ENCODE measurements around the gene KPNB1.

Gene KPNB1

DNA sequence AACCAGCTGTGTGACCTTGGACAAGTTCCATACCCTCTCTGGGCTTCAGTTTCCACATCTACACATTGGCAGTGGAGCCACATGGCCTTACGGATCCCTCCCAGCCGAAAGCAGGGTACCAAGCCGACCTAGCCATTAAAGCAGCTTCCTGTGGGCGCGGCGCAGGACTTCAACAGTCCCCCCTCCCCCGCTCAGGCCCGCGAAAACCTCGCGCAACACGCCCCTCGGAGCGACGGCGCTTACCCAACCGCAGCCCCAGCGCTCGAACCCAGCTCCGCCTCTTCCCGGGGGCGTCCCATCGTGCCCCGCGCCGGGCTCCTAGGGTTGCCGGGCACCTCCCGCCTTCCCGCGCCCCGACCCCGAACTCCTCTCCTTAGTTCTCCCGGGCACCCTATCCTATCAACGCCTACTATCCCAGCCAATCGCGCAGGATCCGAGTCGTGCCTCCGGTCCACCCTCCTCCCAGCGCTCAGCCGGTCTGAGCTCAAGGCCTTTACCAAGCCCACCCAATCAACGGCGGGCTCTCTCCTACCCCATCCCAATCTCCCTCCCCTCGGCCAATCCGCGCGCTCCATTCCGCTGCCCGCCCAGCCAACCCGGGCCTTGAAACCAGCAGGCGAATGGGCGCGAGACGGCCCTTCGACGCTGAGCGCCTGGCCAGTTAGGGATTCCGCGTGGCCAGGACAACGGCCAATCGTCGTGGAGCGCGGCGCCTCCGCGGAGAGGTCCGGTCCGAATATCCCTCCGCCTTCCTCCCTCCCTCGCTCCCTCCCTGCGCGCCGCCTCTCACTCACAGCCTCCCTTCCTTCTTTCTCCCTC lies at the start of gene KPNB1:
KPNB1 (plus strand) TSS at position 767 of the 819 bp plus-strand sequence. CDS start 326 bp downstream, outside the sequence.
- DNase-seq (ENCODE audit: insufficient read length, low spot score) (peak; percentile 99), FAIRE-seq (peak; percentile 99)

DNA sequence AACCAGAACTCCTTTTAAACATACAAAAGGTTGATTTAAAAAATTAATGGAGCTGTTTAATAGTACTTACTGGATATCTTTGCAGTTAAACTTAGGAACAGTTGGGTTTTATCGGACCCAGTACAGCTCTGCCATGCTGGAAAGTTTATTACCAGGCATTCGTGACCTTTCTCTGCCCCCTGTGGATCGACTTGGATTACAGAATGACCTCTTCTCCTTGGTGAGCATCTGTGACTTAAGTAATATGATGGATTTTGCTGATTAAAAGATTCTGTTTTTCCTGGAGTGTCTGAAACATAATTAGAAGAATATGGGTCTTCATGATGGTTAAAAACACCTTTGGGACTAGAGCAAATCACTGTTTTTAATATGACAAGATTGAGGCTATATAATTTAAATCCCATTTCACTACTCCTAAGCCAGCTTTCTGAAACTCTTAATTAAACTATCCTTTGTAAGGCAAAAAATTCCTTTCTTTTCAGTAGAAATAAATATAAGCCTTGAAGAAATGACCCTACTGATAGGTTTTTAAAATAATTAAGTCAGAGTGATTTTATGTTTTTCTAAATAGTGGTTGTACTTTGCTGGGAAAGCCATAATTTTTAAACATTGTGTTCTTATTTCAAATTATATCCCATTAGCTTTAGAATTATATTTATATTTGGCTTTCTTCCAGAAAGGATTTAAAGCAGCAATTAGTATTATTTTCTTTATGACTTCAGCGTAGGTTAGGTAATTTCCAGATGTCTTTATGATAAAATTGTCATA lies 45.7 kb upstream of the KPNB1 start:
- DNase-seq (ENCODE audit: insufficient read length, low spot score): no peak
- peak; percentile 46 for FAIRE-seq

DNA sequence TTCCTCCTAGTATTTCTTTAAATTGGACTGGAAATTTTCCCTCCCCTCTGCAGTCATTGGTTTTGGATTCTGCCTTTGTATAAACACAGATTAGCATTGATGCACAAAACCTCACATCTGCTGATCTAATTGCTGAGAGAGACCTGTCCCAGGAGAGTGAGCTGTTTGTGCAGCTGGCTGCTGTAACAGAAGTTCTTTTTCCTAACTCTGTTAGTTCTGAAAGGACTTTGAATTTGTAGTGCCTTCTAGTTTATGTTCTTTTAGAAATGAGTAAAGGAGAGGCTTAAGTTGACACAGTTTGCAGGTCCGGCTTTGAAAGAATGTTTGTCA lies 45.2 kb upstream of the KPNB1 start:
- FAIRE-seq (no peak), DNase-seq (ENCODE audit: insufficient read length, low spot score) (no peak)

DNA sequence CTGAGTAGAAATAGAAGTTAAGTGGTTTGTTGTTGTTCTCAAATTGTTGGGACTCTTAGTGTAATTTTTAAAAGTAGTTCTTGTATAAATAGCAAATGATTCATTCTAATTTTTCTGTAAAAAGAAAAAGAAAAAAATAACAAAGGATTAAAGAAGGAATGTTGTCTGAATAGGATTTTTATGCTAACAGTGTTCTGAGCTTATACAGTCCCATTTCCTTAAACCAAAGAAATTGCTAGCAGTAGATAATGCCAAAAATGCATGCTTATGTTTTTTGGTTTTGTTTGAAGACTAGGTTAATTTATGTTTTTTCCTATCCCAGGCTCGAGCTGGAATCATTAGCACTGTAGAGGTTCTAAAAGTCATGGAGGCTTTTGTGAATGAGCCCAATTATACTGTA lies 44.7 kb upstream of the KPNB1 start:
- no peak for FAIRE-seq
- no peak for DNase-seq (ENCODE audit: insufficient read length, low spot score)

DNA sequence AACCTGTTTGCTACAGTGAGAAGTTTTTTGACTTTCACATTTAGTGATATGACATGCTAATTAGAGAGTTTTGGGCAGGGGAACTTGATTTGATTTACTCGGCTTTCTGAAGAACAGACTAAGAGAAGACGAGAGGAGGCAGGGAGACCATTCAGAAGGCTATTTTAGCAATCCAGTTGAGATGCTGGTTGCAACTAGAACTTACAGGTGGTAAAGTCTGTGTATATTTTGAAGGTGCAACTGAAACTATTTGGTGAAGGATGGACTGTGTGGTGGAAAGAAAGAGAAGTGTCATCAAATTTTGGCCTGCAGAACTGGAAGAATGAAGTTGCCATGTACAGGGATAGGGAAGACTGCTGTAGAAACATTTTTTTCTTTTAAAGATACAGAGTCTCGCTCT lies 42.2 kb upstream of the KPNB1 start:
- DNase-seq (ENCODE audit: insufficient read length, low spot score) (no peak), FAIRE-seq (peak; percentile 16)

DNA sequence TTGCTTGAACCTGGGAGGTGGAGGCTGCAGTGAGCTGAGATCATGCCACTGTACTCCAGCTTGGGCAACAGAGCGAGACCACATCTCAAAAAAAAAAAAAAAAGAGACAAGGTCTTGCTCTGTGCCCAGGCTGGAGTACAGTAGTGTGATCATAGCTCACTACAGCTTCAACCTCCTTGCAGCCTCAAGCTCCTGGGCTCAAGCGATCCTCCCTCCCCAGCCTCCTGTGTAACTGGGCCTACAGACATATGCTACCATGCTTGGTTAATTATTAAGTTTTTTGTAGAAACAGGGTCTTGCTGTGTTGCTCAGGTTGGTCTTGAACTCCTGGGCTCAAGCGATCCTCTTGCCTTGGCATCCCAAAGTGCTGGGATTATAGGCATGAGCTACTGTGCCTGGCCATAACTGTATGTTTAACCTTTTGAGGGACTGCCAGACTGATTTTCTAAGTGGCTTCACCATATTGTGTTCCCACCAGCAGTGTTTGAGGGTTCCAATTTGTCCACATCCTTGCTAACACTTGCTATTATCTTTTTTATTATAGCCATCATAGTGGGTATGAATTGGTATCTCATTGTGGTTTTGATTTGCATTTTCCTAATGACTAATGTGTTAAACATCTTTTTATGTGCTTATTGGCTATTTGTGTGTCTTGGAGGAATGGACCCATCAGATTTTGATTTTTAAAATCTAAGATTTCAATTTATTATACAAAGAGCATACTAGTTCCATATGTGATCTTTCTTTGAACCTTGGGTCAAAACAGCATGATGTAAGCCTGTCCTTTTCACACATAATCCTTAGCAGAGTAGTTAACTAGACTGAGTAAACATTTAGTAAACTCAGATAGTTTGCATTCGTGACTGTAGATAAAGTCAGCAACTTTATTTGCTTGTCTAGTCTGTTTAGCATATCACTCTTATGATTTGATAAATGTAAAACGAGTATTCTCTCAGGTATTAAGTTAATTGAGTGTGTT lies 38.1 kb upstream of the KPNB1 start:
- no peak for DNase-seq (ENCODE audit: insufficient read length, low spot score)
- FAIRE-seq: no peak

DNA sequence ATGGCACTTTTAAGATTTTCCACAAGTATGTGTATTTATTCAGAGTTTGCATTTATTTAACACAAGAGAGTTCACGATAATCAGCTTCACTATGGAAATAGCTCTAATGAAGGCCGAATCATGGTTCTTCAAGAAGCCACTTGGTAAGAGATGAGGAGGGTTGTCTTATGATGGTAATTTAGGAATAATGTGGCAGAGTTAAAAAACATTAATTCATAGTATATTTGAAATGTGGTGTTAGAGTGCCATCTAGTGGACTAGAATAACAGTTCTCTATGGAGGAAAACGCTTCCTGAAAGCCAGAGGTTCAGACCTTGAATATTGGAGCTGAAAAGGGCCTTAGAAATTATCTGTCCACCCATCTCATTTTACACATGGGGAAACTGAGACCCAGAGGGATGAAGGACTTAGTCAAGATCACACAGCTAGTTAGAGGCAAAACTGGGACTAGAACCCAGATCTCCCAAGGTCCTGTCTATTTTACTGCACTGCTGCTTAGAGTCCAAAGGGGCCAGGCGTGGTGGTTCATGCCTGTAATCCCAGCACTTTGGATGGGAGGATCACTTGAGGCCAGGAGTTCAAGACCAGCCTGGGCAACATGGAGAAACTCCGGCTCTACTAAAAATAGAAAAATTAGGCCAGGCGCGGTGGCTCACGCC lies 33.8 kb upstream of the KPNB1 start:
- DNase-seq (ENCODE audit: insufficient read length, low spot score) (peak; percentile 64), FAIRE-seq (peak; percentile 4)

DNA sequence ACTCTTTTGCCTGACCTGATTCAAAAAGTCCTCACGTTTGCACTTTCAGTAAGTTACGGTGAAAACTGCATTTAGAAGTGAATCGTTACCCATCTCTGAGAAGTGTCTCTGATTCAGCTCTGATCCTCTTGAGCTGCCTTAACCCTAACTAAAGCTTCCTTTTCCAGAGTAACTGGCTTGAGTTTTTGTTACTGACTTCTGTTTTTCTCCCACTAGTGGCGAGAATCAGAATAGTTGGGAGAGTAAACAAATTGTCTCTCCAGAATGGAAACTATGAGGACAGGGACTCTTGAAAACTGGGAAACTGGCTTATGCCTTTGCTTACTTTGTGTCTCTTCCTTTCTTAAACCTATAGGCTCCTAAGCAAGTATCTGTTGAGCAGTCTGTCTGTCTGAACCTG lies 31.3 kb upstream of the KPNB1 start:
- FAIRE-seq: no peak

DNA sequence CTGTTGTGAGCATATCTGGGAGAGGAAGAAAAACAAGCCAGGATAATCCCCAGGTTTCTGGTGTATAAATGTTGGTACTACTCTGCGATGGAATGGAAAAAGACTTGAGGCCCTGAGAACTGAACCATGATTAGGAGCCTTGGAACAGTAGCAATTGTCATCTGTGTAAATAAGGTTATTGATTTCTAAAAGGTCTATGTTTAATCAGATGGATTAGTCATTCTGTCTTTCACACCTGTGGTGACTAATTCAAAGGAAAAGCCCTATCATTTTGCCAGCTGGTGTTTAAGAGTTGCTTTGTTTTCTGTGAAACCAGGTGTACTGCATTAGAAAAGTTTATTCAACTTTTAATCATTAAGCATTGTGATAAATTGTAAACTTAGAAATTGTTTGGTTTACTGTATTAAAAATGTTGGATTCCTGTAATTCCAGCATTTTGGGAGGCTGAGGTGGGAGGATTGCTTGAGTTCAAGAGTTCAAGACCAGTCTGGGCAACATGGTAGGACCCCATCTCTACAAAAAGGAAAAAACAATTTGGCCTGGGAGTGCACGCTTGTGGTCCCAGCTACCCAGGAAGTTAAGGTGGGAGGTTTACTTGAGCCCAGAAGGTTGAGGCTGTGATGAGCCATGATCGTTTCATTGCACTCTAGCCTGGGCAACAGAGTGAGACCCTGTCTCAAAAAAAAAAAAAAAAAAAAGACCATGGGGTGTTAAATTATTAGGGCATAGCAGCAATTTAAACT lies 29.0 kb upstream of the KPNB1 start:
- DNase-seq (ENCODE audit: insufficient read length, low spot score) (no peak), FAIRE-seq (no peak)

More for the DNA sequence above, 31.3 kb upstream of the KPNB1 start:
- no peak for DNase-seq (ENCODE audit: insufficient read length, low spot score)

DNA sequence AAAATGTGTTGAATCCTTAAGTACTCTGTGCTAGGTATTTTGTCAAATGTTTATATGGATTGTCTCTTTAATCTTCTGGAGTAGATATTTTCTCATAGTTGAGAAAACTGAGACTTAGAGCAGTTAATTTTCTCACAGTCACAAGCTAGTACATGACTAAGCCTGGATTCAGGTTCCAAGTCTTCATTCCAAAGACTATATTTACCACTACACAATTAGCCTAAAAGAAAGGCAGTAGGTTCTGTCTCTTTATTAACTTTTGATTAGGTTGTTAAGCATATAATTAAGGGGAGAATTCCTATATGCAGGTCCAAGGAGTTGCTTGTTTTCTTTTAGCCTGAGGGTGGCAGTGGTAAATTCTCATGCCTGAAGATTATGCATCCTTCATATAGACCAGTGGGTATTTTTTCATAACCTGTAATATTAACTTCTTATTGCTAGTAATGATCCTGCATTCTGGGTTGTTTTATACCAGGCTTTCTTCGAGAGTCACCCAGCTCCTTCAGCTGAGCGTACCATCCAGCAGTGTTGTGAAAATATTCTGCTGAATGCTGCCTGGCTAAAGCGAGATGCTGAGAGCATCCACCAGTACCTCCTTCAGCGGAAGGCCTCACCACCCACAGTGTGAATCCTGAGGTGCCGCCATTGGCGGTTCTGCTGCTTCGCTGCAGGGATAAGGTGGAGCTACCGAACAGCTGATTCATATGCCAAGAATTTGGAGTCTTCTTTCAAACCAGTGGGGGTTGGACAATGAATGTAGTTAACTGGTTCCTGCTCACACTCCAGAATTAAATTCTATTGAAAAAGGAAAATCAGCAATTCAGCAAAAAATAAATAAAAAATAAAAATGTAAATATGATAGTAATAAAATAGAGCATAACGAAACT lies 28.2 kb upstream of the KPNB1 start:
- DNase-seq (ENCODE audit: insufficient read length, low spot score) (peak; percentile 95), FAIRE-seq (peak; percentile 99)

DNA sequence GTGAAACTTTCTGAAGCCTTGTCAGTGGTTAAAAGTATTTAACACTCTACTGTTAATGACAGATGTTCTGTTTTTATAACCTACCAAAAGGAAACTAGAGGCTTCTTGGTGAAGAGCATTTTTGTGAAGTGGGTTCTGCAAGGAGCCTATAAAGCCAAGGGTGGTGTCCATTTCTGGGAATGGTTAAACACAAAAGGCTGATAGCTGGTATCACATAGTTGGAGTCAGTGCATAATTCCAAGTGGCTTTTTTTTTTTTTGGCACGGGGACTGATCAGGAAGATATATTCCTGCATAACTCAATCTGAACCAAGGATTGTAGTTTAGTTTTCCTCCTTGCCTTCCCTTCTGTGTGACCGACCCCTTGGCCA lies 27.6 kb upstream of the KPNB1 start:
- FAIRE-seq (no peak), DNase-seq (ENCODE audit: insufficient read length, low spot score) (no peak)

DNA sequence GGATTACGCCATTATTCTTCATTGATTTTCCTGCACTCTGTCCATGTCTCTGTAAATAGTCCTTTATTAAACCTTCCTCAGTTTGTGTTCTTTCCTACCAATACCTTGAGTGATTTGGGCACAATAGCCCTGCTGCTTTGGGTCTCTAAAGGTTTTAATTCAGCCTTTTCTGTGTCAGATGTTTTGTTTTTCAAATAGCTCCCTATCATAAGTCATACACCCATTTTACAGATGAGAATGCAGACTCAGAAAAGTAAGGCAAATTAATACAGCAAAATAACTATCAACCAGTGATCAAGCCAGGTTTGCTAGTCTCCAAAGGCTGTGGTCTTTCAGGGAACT lies 25.0 kb upstream of the KPNB1 start:
- DNase-seq (ENCODE audit: insufficient read length, low spot score): no peak
- FAIRE-seq: no peak

DNA sequence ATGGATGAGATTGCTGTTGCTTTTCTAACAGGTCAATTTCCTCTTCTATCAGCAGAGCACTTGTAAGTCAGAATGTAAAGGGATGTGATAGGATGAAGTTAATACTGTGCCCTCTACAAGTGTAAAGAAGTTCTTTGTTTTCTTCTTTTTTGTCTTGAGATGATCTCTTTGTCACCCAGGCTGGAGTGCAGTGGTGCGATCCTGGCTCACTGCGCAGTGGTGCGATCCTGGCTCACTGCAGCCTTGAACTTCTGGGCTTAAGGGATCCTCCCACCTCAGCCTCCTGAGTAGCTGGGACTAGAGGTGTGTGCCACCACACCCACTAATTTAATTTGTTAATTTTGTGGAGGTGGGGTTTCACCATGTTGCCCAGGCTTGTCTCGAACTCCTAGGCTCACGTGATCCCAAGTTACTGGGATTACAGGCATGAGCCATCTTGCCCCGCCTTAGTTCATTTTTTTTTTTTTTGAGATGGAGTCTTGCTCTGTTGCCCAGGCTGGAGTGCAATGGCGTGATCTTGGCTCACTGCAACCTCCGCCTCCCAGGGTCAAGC lies 21.6 kb upstream of the KPNB1 start:
- DNase-seq (ENCODE audit: insufficient read length, low spot score) (no peak), FAIRE-seq (no peak)

DNA sequence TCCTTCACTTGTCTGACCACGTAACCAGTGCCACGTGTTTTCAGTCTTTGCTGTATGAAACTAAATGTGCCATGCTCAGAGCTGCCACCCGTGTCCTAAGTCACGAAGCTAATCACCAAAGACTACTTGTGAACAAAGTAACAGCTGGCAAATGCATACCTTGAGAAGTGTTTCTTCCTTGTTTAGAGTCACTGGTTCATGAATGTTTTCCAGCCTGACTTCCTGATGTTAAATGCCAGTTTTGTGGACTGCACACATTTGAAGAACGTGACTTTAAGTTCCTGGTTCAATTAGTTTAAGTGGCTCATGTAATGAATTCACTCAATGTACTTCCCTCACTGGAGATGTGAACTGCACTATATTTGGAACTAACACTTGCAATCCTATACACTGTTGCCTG lies 19.9 kb upstream of the KPNB1 start:
- DNase-seq (ENCODE audit: insufficient read length, low spot score) (no peak), FAIRE-seq (peak; percentile 36)

DNA sequence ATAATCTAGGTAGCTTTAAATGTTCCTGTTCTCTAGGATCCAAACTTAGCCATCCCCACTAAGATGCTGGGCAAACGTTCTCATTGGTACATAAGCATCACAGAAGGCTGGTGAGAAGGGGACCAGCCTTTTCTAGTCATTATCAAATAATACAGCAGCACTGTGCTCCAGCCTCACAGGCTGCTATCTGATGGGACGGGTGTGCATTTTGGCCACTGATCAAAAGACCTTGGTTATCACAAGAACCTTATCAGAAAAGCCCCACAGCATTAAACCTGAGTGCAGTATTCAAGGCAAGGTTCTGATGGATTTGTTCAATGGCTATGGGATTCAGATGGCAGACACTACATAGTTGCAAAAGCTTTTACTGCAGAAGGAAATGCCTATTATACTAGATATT lies 19.1 kb upstream of the KPNB1 start:
- no peak for DNase-seq (ENCODE audit: insufficient read length, low spot score)
- no peak for FAIRE-seq

DNA sequence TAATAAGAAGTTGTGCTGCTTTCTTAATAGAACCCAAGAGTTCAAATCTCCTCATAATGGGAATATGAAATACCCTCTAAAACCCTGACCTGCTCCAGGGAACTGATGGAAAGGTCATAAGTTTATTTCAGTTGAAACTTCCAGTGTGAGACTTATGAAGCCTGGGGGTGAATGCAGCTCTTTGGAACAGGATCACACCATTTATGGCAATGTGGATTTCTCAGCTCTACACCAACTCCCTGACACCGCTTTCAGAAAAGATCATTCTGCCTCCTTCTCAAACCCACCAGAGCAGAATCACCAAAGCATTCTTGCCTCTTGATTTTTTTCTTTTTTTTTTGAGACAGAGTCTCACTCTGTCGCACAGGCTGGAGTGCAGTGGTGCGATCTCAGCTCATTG lies 16.7 kb upstream of the KPNB1 start:
- DNase-seq (ENCODE audit: insufficient read length, low spot score): no peak
- FAIRE-seq: no peak

DNA sequence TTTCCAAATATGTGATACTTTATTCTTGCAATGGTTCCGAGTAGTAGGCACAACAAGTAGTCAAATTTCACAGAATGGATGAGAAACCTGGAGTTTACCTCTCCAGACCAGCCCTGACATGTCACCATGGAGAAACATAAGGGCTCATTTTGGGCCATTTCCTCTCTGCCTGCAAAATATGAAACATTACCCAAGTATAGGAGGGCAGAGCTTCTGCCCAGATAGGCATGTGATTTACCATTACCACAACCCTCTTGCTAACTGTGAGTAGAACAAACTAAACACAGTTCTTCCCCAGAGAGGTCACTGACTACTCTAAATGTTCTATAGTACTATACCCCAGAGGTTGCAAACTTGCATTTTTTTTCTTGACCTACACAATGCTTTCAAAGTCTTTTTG lies 15.7 kb upstream of the KPNB1 start:
- DNase-seq (ENCODE audit: insufficient read length, low spot score): no peak
- FAIRE-seq: no peak

DNA sequence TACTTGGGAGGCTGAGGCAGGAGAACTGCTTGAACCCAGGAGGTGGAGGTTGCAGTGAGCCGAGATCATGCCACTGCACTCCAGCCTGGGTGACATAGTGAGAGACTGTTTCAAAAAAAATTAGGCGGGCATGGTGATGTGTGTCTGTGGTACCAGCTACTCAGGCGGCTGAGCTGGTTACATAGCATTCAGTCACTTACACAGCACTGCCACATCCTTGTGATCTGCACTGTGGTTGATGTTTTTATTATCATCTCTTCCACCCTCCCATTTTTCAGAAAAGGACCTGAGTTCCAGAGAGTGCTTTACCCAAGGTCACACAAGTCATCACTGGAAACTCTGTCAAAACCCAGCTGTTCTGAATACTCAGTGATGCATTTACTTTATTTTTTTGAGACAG lies 14.8 kb upstream of the KPNB1 start:
- DNase-seq (ENCODE audit: insufficient read length, low spot score): no peak
- no peak for FAIRE-seq

DNA sequence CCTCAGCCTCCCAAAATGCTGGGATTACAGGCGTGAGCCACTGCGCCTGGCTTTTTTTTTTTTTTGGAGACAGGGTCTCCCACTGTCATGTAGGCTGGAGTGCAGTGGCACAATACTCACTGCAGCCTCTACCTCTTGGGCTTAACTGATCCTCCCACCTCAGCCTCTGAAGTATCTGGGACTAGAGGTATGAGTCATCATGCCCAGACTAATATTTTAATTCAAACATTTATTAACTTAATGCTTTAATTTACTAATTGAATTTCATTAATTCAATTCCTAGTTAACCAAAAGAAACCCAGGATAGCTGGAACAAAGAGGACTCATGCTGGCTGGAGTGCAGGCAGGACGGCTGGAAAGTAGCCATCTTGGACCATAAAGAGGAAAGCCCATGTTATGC lies 14.0 kb upstream of the KPNB1 start:
- FAIRE-seq: no peak
- no peak for DNase-seq (ENCODE audit: insufficient read length, low spot score)
